H9 (cell line): ENCODE data around the gene CDKN2AIPNL. TPM values are rescaled to one million over a fixed set of nuclear protein-coding genes. Genes with fewer than 3 reads are reported as not detected.
A peak's percentile ranks its signal among the peaks of the same experiment; 100 is the strongest.

Source experiments
- DNase-seq: peaks from one replicate; pipeline ENCODE4 v3.0.0-alpha.2; 2017
- H2AFZ ChIP-seq: one replicate; pipeline ENCODE4 v1.6.1; 2013; ENCODE audit warnings: mild to moderate bottlenecking, low read length, control low read depth, moderate library complexity
- H2AK5ac ChIP-seq: 2 replicates; pipeline ENCODE4 v1.6.1; 2013; ENCODE audit warnings: low read length, control low read depth, mixed read lengths; ENCODE audit not compliant: insufficient read length
- H2BK120ac ChIP-seq: one replicate; pipeline ENCODE4 v1.6.1; 2013; ENCODE audit warnings: low read depth, mild to moderate bottlenecking, low read length, control low read depth, inconsistent platforms; ENCODE audit not compliant: poor library complexity, severe bottlenecking
- H2BK12ac ChIP-seq: 2 replicates; pipeline ENCODE4 v1.6.1; 2013; ENCODE audit warnings: low read length, control low read depth, mixed read lengths, low read depth; ENCODE audit not compliant: insufficient read length
- H2BK15ac ChIP-seq: 2 replicates; pipeline ENCODE4 v1.6.1; 2013; ENCODE audit warnings: low read depth, low read length, control low read depth
- H2BK20ac ChIP-seq: one replicate; pipeline ENCODE4 v1.6.1; 2013; ENCODE audit warnings: low read depth, mild to moderate bottlenecking, low read length, control low read depth, inconsistent platforms; ENCODE audit not compliant: poor library complexity, severe bottlenecking
- H2BK5ac ChIP-seq: 2 replicates; pipeline ENCODE4 v1.6.1; 2013; ENCODE audit warnings: low read length, control low read depth, mixed read lengths; ENCODE audit not compliant: insufficient read length
- H3K14ac ChIP-seq: 2 replicates; pipeline ENCODE4 v1.6.1; 2013; ENCODE audit warnings: low read length, control low read depth; ENCODE audit not compliant: insufficient read depth
- H3K18ac ChIP-seq: 2 replicates; pipeline ENCODE4 v1.6.1; 2013; ENCODE audit warnings: low read depth, mild to moderate bottlenecking, mixed read lengths, low read length, control low read depth; ENCODE audit not compliant: insufficient read length
- H3K23ac ChIP-seq: 2 replicates; pipeline ENCODE4 v1.6.1; 2013; ENCODE audit warnings: low read length, control low read depth, mixed read lengths, low read depth; ENCODE audit not compliant: insufficient read length
- H3K23me2 ChIP-seq: 2 replicates; pipeline ENCODE4 v1.6.1; 2013; ENCODE audit warnings: low read depth, mild to moderate bottlenecking, mixed read lengths, low read length, control low read depth; ENCODE audit not compliant: insufficient read length, poor library complexity, severe bottlenecking
- H3K27ac ChIP-seq: 2 replicates; pipeline ENCODE4 v1.5.1; 2013; ENCODE audit warnings: low read length, control low read depth, mixed read lengths, low read depth; ENCODE audit not compliant: insufficient read length
- H3K27me3 ChIP-seq: 2 replicates; pipeline ENCODE4 v1.6.1; 2013; ENCODE audit warnings: low read length, control low read depth, inconsistent platforms; ENCODE audit not compliant: insufficient read depth
- H3K4ac ChIP-seq: 2 replicates; pipeline ENCODE4 v1.6.1; 2013; ENCODE audit warnings: low read depth, mild to moderate bottlenecking, control low read depth, inconsistent platforms, low read length, moderate library complexity
- H3K4me1 ChIP-seq: 2 replicates; pipeline ENCODE4 v1.6.1; 2013; ENCODE audit warnings: low read length, control low read depth, inconsistent platforms; ENCODE audit not compliant: insufficient read depth
- H3K4me2 ChIP-seq: 2 replicates; pipeline ENCODE4 v1.6.1; 2013; ENCODE audit warnings: low read length, control low read depth, mixed read lengths; ENCODE audit not compliant: insufficient read length, insufficient read depth
- H3K56ac ChIP-seq: 2 replicates; pipeline ENCODE4 v1.6.1; 2013; ENCODE audit warnings: low read depth, mild to moderate bottlenecking, mixed read lengths, low read length, control low read depth; ENCODE audit not compliant: insufficient read length
- H3K79me1 ChIP-seq: 2 replicates; pipeline ENCODE4 v1.6.1; 2013; ENCODE audit warnings: low read depth, mild to moderate bottlenecking, moderate library complexity, low read length, control low read depth, inconsistent platforms; ENCODE audit not compliant: insufficient read depth, poor library complexity, severe bottlenecking
- H3K79me2 ChIP-seq: 2 replicates; pipeline ENCODE4 v1.6.1; 2013; ENCODE audit warnings: low read length, control low read depth, inconsistent platforms; ENCODE audit not compliant: insufficient read depth
- H3K9ac ChIP-seq: 2 replicates; pipeline ENCODE4 v1.6.1; 2013; ENCODE audit warnings: low read length, control low read depth, mixed read lengths; ENCODE audit not compliant: insufficient read length; ENCODE audit errors: extremely low read depth
- H3K9me3 ChIP-seq: one replicate; pipeline ENCODE4 v1.6.1; 2013; ENCODE audit warnings: low read depth, low read length, inconsistent platforms; ENCODE audit not compliant: control insufficient read depth
- H3T11ph ChIP-seq: one replicate; pipeline ENCODE4 v1.6.1; 2013; ENCODE audit warnings: mild to moderate bottlenecking, low read length, control low read depth, inconsistent platforms
- H4K20me1 ChIP-seq: one replicate; pipeline ENCODE4 v1.6.1; 2013; ENCODE audit not compliant: control insufficient read depth, insufficient read length, insufficient read depth
- H4K5ac ChIP-seq: 2 replicates; pipeline ENCODE4 v1.6.1; 2013; ENCODE audit warnings: low read depth, mild to moderate bottlenecking, mixed read lengths, low read length, control low read depth; ENCODE audit not compliant: insufficient read length
- H4K8ac ChIP-seq: replicated peaks from 2 replicates; pipeline ENCODE4 v1.6.1; 2013; ENCODE audit warnings: low read length, control low read depth, mixed read lengths, low read depth; ENCODE audit not compliant: insufficient read length
- H4K91ac ChIP-seq: 2 replicates; pipeline ENCODE4 v1.6.1; 2013; ENCODE audit warnings: low read depth, mild to moderate bottlenecking, moderate library complexity, mixed read lengths, low read length, control low read depth; ENCODE audit not compliant: insufficient read length
- H3K27ac Mint-ChIP-seq, 3 experiments: 2 replicates in 2 of 3; 3 replicates in 1 of 3; pipeline ENCODE4 v1.8.0; 2020 to 2021; ENCODE audit warnings: mixed read lengths in 3 of 3, mild to moderate bottlenecking in 1 of 3, moderate library complexity in 1 of 3
- H3K27me3 Mint-ChIP-seq: 2 replicates; pipeline ENCODE4 v1.8.0; 2021; ENCODE audit warnings: low read depth, mild to moderate bottlenecking, moderate library complexity, mixed read lengths
- H3K36me3 Mint-ChIP-seq, 3 experiments: 2 replicates in 2 of 3; 3 replicates in 1 of 3; pipeline ENCODE4 v1.8.0; 2020 to 2021; ENCODE audit warnings: low read depth in 3 of 3, mixed read lengths in 3 of 3; ENCODE audit not compliant: insufficient read depth in 1 of 3
- H3K4me1 Mint-ChIP-seq, 2 experiments: 2 replicates each; pipeline ENCODE4 v1.8.0; 2020; ENCODE audit warnings: mixed read lengths in 2 of 2
- H3K4me3 Mint-ChIP-seq, 2 experiments: 2 replicates in 1 of 2; 3 replicates in 1 of 2; pipeline ENCODE4 v1.8.0; 2020 to 2021; ENCODE audit warnings: mild to moderate bottlenecking in 2 of 2, mixed read lengths in 2 of 2, moderate library complexity in 1 of 2
- H3K9me3 Mint-ChIP-seq, 2 experiments: 2 replicates in 1 of 2; 3 replicates in 1 of 2; pipeline ENCODE4 v1.8.0; 2020; ENCODE audit warnings: mild to moderate bottlenecking in 2 of 2, mixed read lengths in 2 of 2, moderate library complexity in 1 of 2
- WGBS: extraction: QIAGEN DNeasy Blood & Tissue Kit; methylation state at CpG from one replicate; pipeline ENCODE4 v1.1.7; 2013; ENCODE audit warnings: missing lambda C conversion rate, low lambda C conversion rate, mixed read lengths; ENCODE audit not compliant: insufficient read length; ENCODE audit errors: extremely low coverage; 5-methylcytosine and 5-hydroxymethylcytosine counted together
- total RNA-seq: library from RNA; stranded (reverse); gene quantifications from 2 replicates; pipeline ENCODE4 v1.2.1, GENCODE V29; 2021
- TF ChIP-seq, protein P1 (sequence below): fragments of 200-600 bp; sonication (generic); conservative IDR thresholded peaks from 3 replicates; pipeline ENCODE4 v1.8.0; 2021; ENCODE audit warnings: antibody characterized with exemption, mild to moderate bottlenecking

Gene CDKN2AIPNL
- total RNA-seq, 1 experiment from 2014 or later, result 60.0 TPM

- H2BK120ac ChIP-seq, result no peak overlapping the region
- no peaks in the 10 kb centered on the region for H3K79me1 ChIP-seq
- H3K27ac ChIP-seq, result no peak overlapping the region
- peak overlapping the region in 2 of 3 experiments; percentile 35 to 88; a peak in 5 of 7 replicates for H3K27ac Mint-ChIP-seq
- peaks cover 45 to 60% of the 10 kb centered on the region in 2 experiments for H3K4me1 Mint-ChIP-seq
- no peak overlapping the region for H3K4ac ChIP-seq
- H4K91ac ChIP-seq, result no peak overlapping the region
- H3K4me2 ChIP-seq, result no peak overlapping the region
- H3K79me2 ChIP-seq, result no peaks in the 10 kb centered on the region; the same call in 1 of the 2 replicates
- TF ChIP-seq, protein P1, sequence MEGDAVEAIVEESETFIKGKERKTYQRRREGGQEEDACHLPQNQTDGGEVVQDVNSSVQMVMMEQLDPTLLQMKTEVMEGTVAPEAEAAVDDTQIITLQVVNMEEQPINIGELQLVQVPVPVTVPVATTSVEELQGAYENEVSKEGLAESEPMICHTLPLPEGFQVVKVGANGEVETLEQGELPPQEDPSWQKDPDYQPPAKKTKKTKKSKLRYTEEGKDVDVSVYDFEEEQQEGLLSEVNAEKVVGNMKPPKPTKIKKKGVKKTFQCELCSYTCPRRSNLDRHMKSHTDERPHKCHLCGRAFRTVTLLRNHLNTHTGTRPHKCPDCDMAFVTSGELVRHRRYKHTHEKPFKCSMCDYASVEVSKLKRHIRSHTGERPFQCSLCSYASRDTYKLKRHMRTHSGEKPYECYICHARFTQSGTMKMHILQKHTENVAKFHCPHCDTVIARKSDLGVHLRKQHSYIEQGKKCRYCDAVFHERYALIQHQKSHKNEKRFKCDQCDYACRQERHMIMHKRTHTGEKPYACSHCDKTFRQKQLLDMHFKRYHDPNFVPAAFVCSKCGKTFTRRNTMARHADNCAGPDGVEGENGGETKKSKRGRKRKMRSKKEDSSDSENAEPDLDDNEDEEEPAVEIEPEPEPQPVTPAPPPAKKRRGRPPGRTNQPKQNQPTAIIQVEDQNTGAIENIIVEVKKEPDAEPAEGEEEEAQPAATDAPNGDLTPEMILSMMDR, result no peak
- H4K5ac ChIP-seq, result no peak overlapping the region
- no peak overlapping the region for H3T11ph ChIP-seq
- no peaks in the 10 kb centered on the region for H4K20me1 ChIP-seq
- H3K9me3 Mint-ChIP-seq, result no peaks in the 10 kb centered on the region
- H3K18ac ChIP-seq, result no peak overlapping the region
- H4K8ac ChIP-seq, result no peak overlapping the region
- H3K9me3 ChIP-seq, result no peaks in the 10 kb centered on the region
- no peak overlapping the region; the same call in 1 of the 2 replicates for H3K14ac ChIP-seq
- H3K4me3 Mint-ChIP-seq, result no peak overlapping the region
- no peak overlapping the region for H2BK12ac ChIP-seq
- no peak overlapping the region for H3K23ac ChIP-seq
- no peak overlapping the region for H2BK20ac ChIP-seq
- DNase-seq, result peak; percentile 65
- H2AFZ ChIP-seq, result no peak overlapping the region
- H3K56ac ChIP-seq, result no peak overlapping the region
- H3K4me1 ChIP-seq, result no peaks in the 10 kb centered on the region
- no peak overlapping the region for H3K9ac ChIP-seq
- no CpG with 5 or more reads among the region's 14 CpGs for WGBS
- no peak overlapping the region for H2BK5ac ChIP-seq
- H2AK5ac ChIP-seq, result no peak overlapping the region
- H3K27me3 ChIP-seq, result no peaks in the 10 kb centered on the region
- H3K27me3 Mint-ChIP-seq, result no peaks in the 10 kb centered on the region; the same call in 1 of the 2 replicates
- peaks cover 6% of the 10 kb centered on the region for H3K23me2 ChIP-seq
- no peak overlapping the region for H2BK15ac ChIP-seq
- peaks cover 7 to 26% (median 10%) of the 10 kb centered on the region in 3 experiments; a peak in 4 of 7 replicates for H3K36me3 Mint-ChIP-seq
Measured at GRCh38 chr5:134432677-134433359, 21.1 kb upstream of the CDKN2AIPNL start.
